EL (cell line): ENCODE results near the gene ENTREP1.
A peak's percentile ranks its signal among the peaks of the same experiment; 100 is the strongest.
"Not testable (repeated sequence)": the region's sequence is repeated elsewhere in the genome, so short reads cannot be mapped to it uniquely, and the experiment has no call there.

ENCODE experiments used
- DNase-seq: peaks from one replicate; pipeline ENCODE4 v3.0.0-alpha.2; 2016

Gene ENTREP1

DNA sequence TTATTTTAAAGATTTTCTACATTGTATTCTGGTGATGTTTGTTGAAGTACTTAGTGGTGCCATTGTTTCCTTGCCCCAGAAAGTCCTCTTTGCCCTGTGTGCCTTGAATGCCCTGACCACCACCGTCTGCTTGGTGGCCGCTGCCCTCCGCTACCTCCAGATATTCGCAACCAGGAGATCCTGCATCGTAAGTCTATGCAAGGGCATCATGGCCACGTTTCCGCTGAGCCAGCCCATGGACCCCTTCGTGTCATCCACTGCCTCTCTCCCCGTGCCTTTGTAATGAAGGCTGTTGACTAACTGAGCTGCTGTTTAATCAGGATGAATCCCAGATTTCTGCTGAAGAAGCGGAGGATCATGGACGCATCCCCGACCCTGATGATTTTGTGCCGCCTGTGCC lies 52.3 kb downstream of the ENTREP1 start:
- no peak for DNase-seq

GRCh38 chr9:69377981-69378380 lies 53.0 kb downstream of the ENTREP1 start:
- DNase-seq = no peak

- DNase-seq = peak; percentile 73
Observed at GRCh38 chr9:69379270-69379982, 54.4 kb downstream of the ENTREP1 start.

GRCh38 chr9:69380301-69380700 lies 55.3 kb downstream of the ENTREP1 start:
- DNase-seq = no peak

GRCh38 chr9:69380811-69381210 lies 55.8 kb downstream of the ENTREP1 start:
- peak; percentile 48 for DNase-seq

GRCh38 chr9:69382135-69382534 lies 57.1 kb downstream of the ENTREP1 start:
- no peak for DNase-seq

DNA sequence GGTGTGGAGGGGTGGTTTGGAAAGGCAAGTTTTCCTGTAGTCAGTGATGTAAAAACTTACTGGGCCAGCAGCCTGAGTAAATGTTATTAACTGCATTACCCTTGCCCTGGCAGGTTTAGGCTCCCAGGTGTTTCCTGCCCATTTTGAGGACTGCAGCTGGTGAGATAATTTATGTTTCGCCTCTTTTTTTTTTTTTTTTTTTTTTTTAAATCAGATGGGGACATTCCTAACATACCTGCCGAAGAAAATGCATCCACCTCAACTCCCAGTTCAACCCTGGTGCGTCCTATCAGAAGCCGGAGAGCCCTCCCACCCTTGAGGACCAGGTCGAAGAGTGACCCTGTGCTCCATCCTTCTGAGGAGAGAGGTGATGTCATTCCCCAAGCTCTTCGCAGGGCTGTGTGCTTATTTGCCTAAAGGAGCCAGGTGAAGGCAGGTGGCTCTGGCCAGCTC lies 60.6 kb downstream of the ENTREP1 start:
- DNase-seq = no peak

GRCh38 chr9:69386651-69387050 lies 61.6 kb downstream of the ENTREP1 start:
- no peak for DNase-seq

- no peak for DNase-seq
Observed at GRCh38 chr9:69388596-69388995, 63.6 kb downstream of the ENTREP1 start.

DNA sequence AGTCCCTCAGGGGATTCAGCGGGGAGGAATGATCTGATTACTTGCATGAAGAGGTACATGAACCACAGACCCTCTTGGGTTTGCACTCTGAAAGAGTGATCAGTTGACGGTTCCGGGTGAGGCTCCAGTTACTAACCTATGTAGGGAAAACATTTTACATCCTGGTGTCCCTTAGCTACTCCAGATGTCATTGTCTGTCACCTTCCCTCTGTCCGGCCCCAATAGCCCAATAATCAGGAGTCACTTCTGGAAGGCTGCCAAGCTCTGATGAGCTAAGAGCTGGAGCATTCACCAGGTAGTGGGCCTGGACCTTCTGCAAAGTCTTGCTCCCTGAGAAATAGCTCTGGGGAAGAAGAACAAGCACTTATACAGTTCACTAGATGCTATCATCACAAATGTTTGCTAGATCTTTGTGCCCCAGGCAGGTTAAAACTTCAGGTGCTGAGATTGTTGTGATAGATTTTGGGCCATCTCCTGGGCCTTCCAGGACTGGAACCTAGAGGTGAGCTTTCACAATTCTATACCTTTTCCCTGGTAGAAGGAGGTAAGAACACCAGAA lies 64.5 kb downstream of the ENTREP1 start:
- DNase-seq = no peak

GRCh38 chr9:69391487-69391886 lies 66.5 kb downstream of the ENTREP1 start:
- DNase-seq = no peak

DNA sequence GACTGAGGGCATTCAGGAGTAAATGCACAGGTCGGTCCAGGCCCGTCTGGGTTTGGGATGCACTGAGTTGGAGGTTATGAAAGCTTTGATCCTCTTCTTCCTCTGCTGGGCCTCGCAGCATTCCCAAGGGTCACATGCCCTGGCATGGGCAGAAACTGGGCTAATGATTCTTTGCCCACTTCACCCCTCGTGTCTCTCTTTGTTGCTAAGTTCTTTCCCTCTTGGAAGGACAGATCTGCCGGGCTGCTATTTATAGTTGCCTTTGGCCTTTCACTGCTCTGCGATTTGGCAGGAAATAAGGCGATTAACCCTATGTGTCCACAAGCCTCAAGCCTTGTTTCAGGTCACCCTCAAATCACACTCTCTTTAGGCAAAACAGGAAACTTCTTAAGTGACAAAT lies 66.9 kb downstream of the ENTREP1 start:
- DNase-seq = no peak

GRCh38 chr9:69392826-69393225 lies 67.8 kb downstream of the ENTREP1 start:
- DNase-seq = no peak

DNA sequence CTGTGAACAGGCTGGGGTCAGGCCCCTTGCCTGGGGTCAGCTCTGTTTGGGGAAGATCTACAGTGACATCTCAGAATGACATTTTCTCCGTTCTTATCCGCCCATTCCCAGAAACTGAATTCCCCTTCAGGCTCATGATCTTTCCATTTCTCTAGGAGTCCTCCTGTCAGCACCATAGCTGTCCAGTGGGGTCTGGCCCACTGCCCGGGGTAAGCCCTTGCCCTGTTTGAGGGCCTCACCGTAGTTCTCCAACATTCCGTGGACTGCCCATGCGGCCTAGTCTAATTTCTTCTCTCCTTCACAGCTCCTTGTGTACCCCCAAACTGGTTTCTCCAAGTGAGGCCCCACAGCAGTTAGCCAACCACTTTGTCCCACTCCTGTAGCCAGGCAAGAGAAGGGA lies 68.4 kb downstream of the ENTREP1 start:
- no peak for DNase-seq

DNA sequence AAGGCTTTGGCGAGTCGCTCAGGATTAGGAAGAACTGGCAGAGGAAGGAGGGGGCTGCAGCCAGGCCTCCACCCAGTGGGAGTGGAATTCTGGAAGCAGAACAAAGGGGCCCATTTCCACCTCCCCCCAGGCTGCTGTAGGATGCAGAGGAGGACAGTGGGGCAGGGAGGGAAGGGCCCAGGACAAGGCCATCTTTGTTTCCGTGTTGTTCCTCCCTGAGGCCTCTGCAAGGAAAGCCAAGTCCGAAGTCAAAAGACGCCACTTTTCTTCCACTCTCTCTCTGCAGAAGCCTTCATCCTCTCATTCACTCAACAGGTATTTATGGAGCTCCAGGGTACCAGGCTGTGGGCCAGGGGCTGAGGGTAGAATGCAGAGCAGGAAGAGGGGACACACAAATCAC lies 70.7 kb downstream of the ENTREP1 start:
- no peak for DNase-seq

DNA sequence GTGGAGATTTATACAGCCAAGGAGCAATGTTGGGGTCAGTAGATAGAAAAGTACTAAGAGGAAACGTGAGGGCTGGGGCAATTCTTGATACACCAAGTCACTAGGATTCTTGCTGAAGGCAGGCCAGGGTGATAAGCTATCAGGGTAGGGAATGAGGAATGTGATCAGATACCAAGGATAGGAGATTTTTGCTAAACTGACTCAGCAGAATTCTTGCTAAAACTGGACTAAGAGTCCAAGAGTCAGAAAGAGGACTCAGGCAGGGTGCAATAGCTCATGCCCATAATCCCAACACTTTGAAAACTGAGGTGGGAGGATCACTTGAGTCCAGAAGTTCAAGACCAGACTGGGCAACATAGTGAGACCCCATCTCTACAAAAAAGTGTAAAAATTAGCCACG lies 71.7 kb downstream of the ENTREP1 start:
- DNase-seq = no peak

- DNase-seq = peak; percentile 7
Observed at GRCh38 chr9:69397384-69398214, 72.6 kb downstream of the ENTREP1 start.

DNA sequence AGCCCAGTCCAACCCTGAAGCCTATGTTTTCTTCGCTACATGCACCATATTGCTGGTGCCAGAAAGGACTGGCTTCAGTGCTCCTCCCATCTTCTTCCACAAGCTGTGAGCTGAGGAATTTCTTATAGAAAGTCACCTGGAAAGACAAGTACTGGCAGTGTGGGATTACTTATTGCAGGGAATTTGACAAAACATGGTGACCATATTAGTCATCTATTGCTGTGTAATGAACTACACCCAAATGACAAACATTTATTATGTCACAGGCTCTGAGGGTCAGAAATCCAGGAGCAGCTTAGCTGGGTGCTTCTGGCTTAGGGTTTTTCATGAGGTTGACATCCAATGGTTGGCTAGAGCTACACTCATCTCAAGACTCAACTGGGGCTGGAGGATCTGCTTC lies 75.5 kb downstream of the ENTREP1 start:
- no peak for DNase-seq

DNA sequence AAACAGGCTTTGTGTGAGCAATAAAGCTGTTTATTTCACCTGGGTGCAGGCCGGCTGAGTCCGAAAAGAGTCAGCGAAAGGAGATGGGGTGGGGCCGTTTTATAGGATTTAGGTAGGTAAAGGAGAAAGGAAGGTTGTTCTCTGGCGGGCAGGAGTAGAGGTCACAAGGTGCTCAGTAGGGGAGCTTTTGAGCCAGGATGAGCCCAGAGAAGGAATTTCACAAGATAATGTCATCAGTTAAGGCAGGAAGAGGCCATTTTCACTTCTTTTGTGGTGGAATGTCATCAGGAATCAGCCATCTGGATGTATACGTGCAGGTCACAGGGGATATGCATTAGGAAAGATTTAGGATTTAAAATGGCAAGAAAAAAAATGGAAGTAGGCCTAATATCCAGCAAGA lies 84.9 kb downstream of the ENTREP1 start:
- not testable (repeated sequence) for DNase-seq

- DNase-seq = no peak
Observed at GRCh38 chr9:69411246-69411645, 86.2 kb downstream of the ENTREP1 start.

GRCh38 chr9:69411931-69412740 lies 87.1 kb downstream of the ENTREP1 start:
- no peak for DNase-seq

GRCh38 chr9:69412741-69413150 lies 87.7 kb downstream of the ENTREP1 start:
- DNase-seq = peak; percentile 71
